Subcutaneous abdominal adipose tissue (tissue), 5 donors: ENCODE data around the gene PTPN7.

Source experiments
- H3K27ac ChIP-seq: one replicate; pipeline ENCODE4 v1.7.0; 2013; ENCODE audit warnings: low read depth, mild to moderate bottlenecking, inconsistent platforms, low read length, moderate library complexity
- H3K27me3 ChIP-seq, 5 donors: one replicate each; pipeline ENCODE4 v1.7.0; 2013; ENCODE audit warnings: low read length in 5 of 5, inconsistent platforms in 1 of 5; ENCODE audit not compliant: control insufficient read depth in 5 of 5, insufficient read depth in 4 of 5
- H3K36me3 ChIP-seq, 5 donors: one replicate each; pipeline ENCODE4 v1.7.0; 2013; ENCODE audit warnings: low read length in 5 of 5; ENCODE audit not compliant: control insufficient read depth in 5 of 5, insufficient read depth in 5 of 5
- H3K4me1 ChIP-seq, 5 donors: one replicate each; pipeline ENCODE4 v1.7.0; 2013; ENCODE audit warnings: low read length in 5 of 5, mild to moderate bottlenecking in 3 of 5, moderate library complexity in 1 of 5; ENCODE audit not compliant: control insufficient read depth in 5 of 5, insufficient read depth in 5 of 5
- H3K4me3 ChIP-seq, 5 donors: one replicate each; pipeline ENCODE4 v1.7.0; 2013; ENCODE audit warnings: low read length in 5 of 5, low read depth in 1 of 5
- H3K9ac ChIP-seq, 5 donors: one replicate each; pipeline ENCODE4 v1.7.0; 2013; ENCODE audit warnings: low read length in 5 of 5, mild to moderate bottlenecking in 4 of 5, moderate library complexity in 3 of 5
- H3K9me3 ChIP-seq, 5 donors: one replicate each; pipeline ENCODE4 v1.7.0; 2013; ENCODE audit warnings: low read length in 5 of 5; ENCODE audit not compliant: control insufficient read depth in 5 of 5
- donor health status: healthy.
- donor health status: healthy.
- donor health status: healthy.
- donor health status: healthy.
- donor health status: healthy.

Gene PTPN7

DNA sequence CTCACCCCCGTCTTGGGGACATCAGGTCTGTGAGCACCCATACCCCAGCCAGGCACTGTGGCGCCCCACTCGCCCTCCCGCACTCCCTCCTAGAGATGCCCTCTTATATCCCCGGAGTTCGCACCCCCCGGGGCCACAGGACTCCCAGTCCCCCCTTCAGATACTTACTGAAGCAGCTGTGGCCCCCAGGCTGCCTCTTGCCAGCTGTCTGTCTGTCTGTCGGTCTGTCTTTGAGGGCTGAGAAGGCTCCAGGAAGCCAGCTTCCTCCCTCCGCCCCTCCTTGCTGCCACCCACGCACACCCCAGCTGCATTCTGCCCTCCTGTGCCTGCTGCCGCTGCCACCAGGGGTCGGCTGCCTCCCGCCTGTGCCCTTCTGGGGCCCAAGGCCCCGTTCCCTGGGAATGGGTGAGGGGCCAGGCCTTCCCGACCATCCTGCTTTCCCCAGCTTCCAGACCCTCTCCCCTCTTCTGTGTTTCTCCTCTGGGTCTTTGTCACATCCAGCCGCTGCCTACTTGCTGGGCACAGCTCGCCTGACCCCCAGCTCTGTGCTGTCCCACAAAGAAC is at the start of gene PTPN7:
Gene PTPN7 (minus strand): TSS at position 226 of the 564 bp plus-strand sequence. CDS start 1,200 bp downstream, outside the sequence.
- Histone ChIP-seq H3K4me1 (peaks cover 0 to 37% (median 21%) of the 10 kb centered on the region in 5 donors), H3K27me3 (peaks cover 0 to 11% (median 3%) of the 10 kb centered on the region in 5 donors), H3K36me3 (no peaks in the 10 kb centered on the region), H3K27ac (no peak within 1 kb of the TSS), H3K9ac (peak within 1 kb of the TSS in 2 of 5 donors; percentile 3 to 47), H3K9me3 (no peaks in the 10 kb centered on the region), H3K4me3 (peak within 1 kb of the TSS in 3 of 5 donors; percentile 12 to 57 (median 46))

DNA sequence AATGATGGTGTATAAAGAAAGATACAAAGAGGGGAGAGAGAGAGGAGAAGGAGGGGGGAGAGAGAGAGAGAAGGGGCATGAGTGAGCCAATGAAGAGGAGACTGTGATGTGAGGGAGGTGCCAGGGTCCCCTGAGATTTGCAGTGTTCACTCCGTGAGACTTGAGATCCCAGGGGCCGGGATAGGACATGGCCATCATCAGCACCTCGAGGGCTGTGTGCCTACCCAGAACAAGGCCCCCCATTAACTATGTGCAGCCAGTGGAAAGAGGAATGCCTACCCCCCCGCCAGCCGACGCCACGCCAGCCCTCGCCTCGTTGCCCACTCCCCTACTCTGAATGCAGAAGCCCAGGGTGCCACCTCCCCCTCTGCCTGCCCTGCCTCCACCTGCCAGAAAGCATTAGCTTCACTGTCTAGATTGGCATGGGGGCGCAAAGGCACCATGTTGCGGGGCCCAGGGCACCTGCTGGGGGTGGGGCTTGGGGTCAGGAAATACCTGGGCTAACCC is 48.0 kb upstream of the PTPN7 start:
- no peak overlapping the region for H3K4me3 ChIP-seq
- H3K4me1 ChIP-seq: no peaks in the 10 kb centered on the region
- no peaks in the 10 kb centered on the region for H3K36me3 ChIP-seq
- H3K27ac ChIP-seq: no peak overlapping the region
- H3K9ac ChIP-seq: no peak overlapping the region
- no peaks in the 10 kb centered on the region for H3K9me3 ChIP-seq
- H3K27me3 ChIP-seq: peaks cover 23 to 43% (median 27%) of the 10 kb centered on the region in 5 donors

DNA sequence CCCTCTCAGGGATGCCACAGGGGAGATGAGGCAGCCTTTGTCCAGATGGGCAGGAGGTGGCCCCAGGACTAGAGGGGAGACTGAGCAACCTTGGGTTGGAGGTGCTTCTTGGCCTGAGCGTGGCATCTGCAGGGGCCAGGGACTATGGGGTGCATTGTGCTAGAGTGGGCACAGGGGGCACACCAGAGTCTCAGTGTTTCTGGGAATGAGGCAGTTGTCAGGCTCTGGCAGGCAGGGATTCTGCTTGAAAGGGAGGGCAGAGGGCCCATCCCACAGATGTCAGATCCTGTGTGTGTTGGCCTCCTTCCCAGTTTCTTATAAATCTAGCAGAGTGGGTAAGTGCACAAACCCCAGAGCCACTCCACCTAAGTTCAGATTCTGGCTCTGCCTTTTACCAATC is 46.9 kb upstream of the PTPN7 start:
- peaks cover 15 to 36% (median 17%) of the 10 kb centered on the region in 5 donors for H3K27me3 ChIP-seq
- no peaks in the 10 kb centered on the region for H3K9me3 ChIP-seq
- H3K9ac ChIP-seq: no peak overlapping the region
- no peak overlapping the region for H3K27ac ChIP-seq
- H3K36me3 ChIP-seq: no peaks in the 10 kb centered on the region
- no peak overlapping the region for H3K4me3 ChIP-seq
- no peaks in the 10 kb centered on the region for H3K4me1 ChIP-seq

DNA sequence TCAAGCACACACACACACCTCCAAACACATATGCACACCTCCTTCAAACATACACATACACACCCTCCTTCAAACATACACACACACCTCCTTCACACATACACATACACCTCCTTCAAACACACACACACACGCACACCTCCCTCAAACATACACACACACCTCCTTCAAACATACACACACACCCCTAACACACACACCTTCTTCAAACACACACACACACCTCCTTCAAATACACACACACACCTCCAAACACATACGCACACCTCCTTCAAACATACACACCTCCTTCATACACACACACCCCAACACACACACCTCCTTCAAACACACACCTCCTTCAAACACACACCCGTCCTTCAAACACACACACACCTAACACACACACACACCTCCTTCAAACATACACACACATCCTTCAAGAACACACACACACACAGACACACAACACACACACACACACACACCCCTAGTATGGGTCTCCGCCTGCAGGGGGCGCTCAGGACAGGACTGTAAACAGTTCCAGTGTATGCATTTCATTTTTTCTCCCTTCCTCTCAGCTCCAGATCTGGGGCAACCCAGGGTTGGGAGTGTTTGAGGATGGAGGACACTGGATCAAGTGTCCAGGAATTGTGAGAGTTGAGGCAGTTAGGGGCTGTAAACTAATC is 45.3 kb upstream of the PTPN7 start:
- no peak overlapping the region for H3K9ac ChIP-seq
- H3K4me1 ChIP-seq: no peaks in the 10 kb centered on the region
- no peak overlapping the region for H3K4me3 ChIP-seq
- peaks cover 11 to 34% (median 17%) of the 10 kb centered on the region in 5 donors for H3K27me3 ChIP-seq
- H3K36me3 ChIP-seq: no peaks in the 10 kb centered on the region
- H3K9me3 ChIP-seq: no peaks in the 10 kb centered on the region
- H3K27ac ChIP-seq: no peak overlapping the region

DNA sequence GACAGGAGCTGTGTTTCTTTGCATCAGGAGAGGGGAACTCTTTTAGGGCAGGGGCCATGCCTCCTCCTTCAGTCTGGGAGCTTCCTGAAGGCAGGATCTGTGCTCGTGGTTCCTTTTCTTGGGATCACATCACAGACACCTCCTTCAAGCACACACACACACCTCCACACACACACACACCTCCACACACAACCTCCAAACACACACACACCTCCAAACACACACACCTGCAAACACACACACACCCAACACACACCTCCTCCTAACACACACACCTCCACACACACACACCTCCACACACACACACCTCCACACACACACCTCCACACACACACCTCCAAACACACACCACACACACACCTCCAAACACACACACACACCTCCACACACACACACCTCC is 43.7 kb upstream of the PTPN7 start:
- no peaks in the 10 kb centered on the region for H3K9me3 ChIP-seq
- H3K27me3 ChIP-seq: peaks cover 8 to 26% (median 17%) of the 10 kb centered on the region in 5 donors
- H3K36me3 ChIP-seq: no peaks in the 10 kb centered on the region
- H3K27ac ChIP-seq: no peak overlapping the region
- H3K9ac ChIP-seq: no peak overlapping the region
- H3K4me1 ChIP-seq: no peaks in the 10 kb centered on the region
- no peak overlapping the region for H3K4me3 ChIP-seq

DNA sequence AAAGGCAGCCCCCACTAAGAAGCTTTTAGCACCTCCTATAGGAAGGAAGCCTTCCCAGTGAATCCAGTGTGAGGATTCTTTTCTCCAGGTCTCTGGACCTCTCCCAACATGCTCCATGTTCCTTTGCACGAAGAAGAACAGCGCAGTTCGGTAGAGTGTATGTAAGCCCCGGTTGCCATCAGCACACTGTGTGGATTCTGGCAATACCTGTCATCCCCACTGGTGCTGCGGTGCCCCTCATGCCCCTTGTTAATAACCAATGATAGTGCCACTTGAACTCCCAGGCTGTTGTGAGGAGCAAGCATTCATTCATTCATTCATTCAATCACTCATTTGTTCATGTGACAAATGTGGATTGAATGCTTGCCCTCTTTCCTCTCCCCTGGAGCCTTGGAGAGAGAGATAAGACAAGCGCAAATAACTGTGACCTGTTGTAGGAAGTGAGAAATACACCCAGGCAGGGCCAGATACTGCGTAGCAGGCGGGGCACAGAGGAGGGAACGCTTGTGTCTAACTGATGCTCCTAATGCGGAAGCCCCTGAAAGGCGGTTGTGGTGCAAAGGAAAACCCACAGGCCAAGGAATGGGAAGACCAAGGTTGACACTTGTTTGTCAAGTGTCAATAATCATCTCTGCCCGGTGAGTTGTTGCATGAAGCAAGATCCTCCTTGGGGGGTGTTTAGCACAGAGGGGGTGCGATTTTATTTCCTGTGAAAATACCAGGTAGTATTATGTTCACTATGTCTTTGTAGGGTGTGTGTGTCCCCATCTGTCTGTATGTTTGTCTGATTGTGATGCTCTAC is 43.0 kb upstream of the PTPN7 start:
- Histone ChIP-seq H3K9me3 (no peaks in the 10 kb centered on the region), H3K4me1 (no peaks in the 10 kb centered on the region), H3K36me3 (no peaks in the 10 kb centered on the region), H3K27ac (no peak overlapping the region), H3K9ac (no peak overlapping the region), H3K4me3 (no peak overlapping the region), H3K27me3 (peaks cover 5 to 21% (median 12%) of the 10 kb centered on the region in 5 donors)

DNA sequence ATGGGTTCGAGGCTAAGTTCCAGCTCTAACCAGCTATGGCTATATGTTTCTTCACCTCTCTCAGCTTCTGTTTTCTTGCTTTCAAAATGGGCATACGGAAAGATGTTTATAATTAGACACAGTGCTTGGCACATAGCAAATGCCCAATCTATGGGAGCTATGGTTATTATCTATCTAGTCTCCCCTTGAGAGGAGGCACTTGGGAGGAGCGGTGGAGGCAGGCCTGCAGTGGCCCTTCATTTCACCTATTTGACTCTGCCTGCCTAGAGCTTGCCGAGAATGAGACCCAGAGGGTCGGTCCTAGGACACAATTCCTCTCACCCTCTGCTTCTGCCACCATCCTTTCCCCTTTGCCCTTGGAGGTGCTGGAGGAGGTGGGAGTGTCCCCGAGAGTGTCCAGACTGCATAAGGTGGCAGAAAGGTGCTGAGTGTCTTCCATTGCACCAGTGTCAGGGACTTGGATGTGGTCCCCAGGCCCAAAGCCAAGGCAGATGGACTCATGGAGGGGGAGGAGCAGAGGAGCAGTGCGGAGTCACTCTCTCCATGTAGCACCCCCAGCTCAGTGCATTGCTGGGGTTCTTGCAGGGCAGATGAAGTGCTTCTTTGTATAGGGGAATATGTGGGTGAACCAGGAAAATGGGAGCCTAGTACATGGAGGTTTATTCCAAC is 42.2 kb upstream of the PTPN7 start:
- H3K27ac ChIP-seq: no peak overlapping the region

DNA sequence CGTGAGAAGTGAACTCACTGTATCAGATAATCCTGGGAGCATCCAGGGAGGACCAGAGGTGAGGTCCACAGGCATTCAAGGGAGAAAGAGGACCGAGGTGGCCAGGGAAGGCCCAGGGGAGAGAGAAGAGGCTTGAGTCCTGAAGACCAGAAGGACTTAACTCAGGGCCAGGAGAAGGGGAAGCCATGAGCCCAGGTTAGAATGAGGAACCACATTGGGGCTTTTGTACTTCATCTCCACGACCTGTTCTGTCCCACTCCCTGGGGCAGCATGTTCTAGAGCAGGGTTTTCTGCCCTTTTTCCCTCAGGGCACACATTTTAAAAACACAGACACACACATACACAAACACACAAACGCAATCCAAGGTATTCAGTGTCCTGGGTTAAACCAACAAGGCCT is 41.6 kb upstream of the PTPN7 start:
- Histone ChIP-seq H3K27ac (no peak overlapping the region), H3K9ac (no peak overlapping the region), H3K9me3 (no peaks in the 10 kb centered on the region), H3K36me3 (no peaks in the 10 kb centered on the region), H3K4me1 (no peaks in the 10 kb centered on the region), H3K27me3 (peaks cover 4 to 13% (median 5%) of the 10 kb centered on the region in 5 donors), H3K4me3 (no peak overlapping the region)

More for the DNA sequence above, 42.2 kb upstream of the PTPN7 start:
- no peaks in the 10 kb centered on the region for H3K36me3 ChIP-seq
- no peak overlapping the region for H3K4me3 ChIP-seq
- H3K9me3 ChIP-seq: no peaks in the 10 kb centered on the region
- H3K4me1 ChIP-seq: no peaks in the 10 kb centered on the region
- no peak overlapping the region for H3K9ac ChIP-seq
- peaks cover 5 to 17% (median 8%) of the 10 kb centered on the region in 5 donors for H3K27me3 ChIP-seq

DNA sequence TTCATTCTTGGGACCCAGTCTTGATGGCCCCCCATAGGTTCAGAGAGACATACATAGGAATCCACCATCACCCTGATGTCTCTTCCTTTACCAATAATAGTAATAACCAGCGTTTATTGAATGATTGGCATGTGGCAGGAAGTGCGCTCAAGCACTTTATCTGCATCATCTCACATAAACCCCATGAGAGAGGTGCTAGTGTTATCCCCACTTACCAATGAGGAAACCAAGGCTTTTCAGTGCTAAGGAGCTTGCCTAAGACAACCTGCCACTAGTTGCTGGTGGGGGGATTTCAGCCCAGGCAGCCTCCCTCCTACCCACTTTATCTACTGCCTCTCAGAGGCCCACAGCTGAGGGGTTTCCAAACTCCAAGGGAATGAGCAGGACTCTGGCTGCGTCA is 40.9 kb upstream of the PTPN7 start:
- peaks cover 4 to 13% (median 10%) of the 10 kb centered on the region in 5 donors for H3K27me3 ChIP-seq
- H3K9ac ChIP-seq: no peak overlapping the region
- no peaks in the 10 kb centered on the region for H3K4me1 ChIP-seq
- no peaks in the 10 kb centered on the region for H3K36me3 ChIP-seq
- no peak overlapping the region for H3K27ac ChIP-seq
- no peaks in the 10 kb centered on the region for H3K9me3 ChIP-seq
- H3K4me3 ChIP-seq: no peak overlapping the region
